Uterus (tissue), 4 donors: Measurements from ENCODE around the gene NUCKS1. TPM values are rescaled to one million over a fixed set of nuclear protein-coding genes. Genes with fewer than 3 reads are reported as not detected.

Experiments
- DNase-seq, 2 donors: peaks; one replicate each; pipeline ENCODE4 v3.0.0-alpha.2; 2019 to 2020
- H3K27ac ChIP-seq, 2 donors: fragments of 200-600 bp; sonication (generic); 1 replicate in 1 of 2; 2 replicates in 1 of 2; pipeline ENCODE4 v1.5.1; 2016 to 2018
- H3K27me3 ChIP-seq, 2 donors: fragments of 200-600 bp; sonication (generic); one replicate each; pipeline ENCODE4 v1.5.1; 2018 to 2019; ENCODE audit warnings: control low read depth in 1 of 2
- H3K36me3 ChIP-seq, 2 donors: fragments of 200-600 bp; sonication (generic); one replicate each; pipeline ENCODE4 v1.5.1; 2019; ENCODE audit warnings: control low read depth in 1 of 2
- H3K4me1 ChIP-seq, 2 donors: fragments of 200-600 bp; sonication (generic); one replicate each; pipeline ENCODE4 v1.5.1; 2018 to 2019; ENCODE audit warnings: control low read depth in 1 of 2
- H3K4me3 ChIP-seq, 2 donors: fragments of 200-600 bp; sonication (generic); 1 replicate in 1 of 2; 2 replicates in 1 of 2; pipeline ENCODE4 v1.5.1; 2018 to 2019; ENCODE audit warnings: mild to moderate bottlenecking in 1 of 2
- H3K9me3 ChIP-seq, 2 donors: fragments of 200-600 bp; sonication (generic); one replicate each; pipeline ENCODE4 v1.5.1; 2019; ENCODE audit warnings: control low read depth in 1 of 2
- CTCF ChIP-seq, 4 experiments: fragments of 200-600 bp in 2 of 4; fragments of 450-650 bp in 2 of 4; sonication (generic) in 2 of 4; IDR thresholded peaks; one replicate each; pipeline ENCODE4 v1.5.1; 2016 to 2019; ENCODE audit warnings: antibody characterized with exemption in 4 of 4, mild to moderate bottlenecking in 2 of 4, moderate library complexity in 1 of 4
- POLR2A ChIP-seq, 2 donors: fragments of 450-650 bp; IDR thresholded peaks; one replicate each; pipeline ENCODE4 v1.6.1; 2016; ENCODE audit warnings: antibody characterized with exemption in 2 of 2, mild to moderate bottlenecking in 1 of 2, moderate library complexity in 1 of 2
- intact Hi-C: fragments of 100-400 bp; cut with DNase I; formaldehyde crosslinking; loops from one replicate; pipeline ENCODE4 v1.15.1; 2023; ENCODE audit warnings: low total_unique reads
- total RNA-seq, 4 donors: library from RNA; depleted of rRNA in 3 of 4; stranded (reverse); fragments of >200 nt in 3 of 4; gene quantifications; one replicate each; pipeline versions ENCODE4 v1.1.0 to v1.2.4, GENCODE V29; 2014 to 2023
- donor health status: DM: yes; HTN: yes; CAD: no.

NUCKS1 gene
- total RNA-seq, 4 donors from 2014 or later: 59.4 to 286 (median 159) TPM

DNA sequence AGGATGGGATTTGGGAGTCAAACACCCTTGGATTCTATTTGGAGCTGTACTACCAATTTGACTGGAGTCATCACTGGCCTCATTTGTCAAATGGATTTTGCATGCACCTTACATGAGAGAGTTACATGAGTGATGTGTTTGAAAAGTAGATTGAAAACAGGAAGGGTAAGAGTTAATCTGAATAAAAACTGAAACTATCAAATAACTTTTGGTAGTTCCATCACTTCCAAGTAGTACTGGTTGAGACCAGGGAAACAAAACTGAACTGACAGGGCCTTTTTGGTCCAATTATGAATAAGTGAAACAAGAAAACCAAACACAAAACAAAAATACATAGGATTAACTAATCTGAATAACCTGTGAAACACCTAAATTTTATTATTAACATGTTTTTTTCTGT is 30.2 kb downstream of the NUCKS1 start:
- Histone ChIP-seq H3K27ac (no peak overlapping the region), H3K36me3 (no peaks in the 10 kb centered on the region), H3K4me3 (no peak overlapping the region), H3K4me1 (no peaks in the 10 kb centered on the region), H3K9me3 (no peaks in the 10 kb centered on the region), H3K27me3 (no peaks in the 10 kb centered on the region)
- TF ChIP-seq CTCF (IDR thresholded peaks at IDR 0.05) (no peak), POLR2A (IDR thresholded peaks at IDR 0.05) (no peak)
- intact Hi-C loops: no loop called here
- no peak for DNase-seq

- Histone ChIP-seq H3K4me3 (no peak overlapping the region), H3K4me1 (no peaks in the 10 kb centered on the region), H3K9me3 (no peaks in the 10 kb centered on the region), H3K27me3 (no peaks in the 10 kb centered on the region), H3K36me3 (no peaks in the 10 kb centered on the region), H3K27ac (no peak overlapping the region)
- TF ChIP-seq POLR2A (IDR thresholded peaks at IDR 0.05) (no peak), CTCF (IDR thresholded peaks at IDR 0.05) (no peak)
- no peak for DNase-seq
- intact Hi-C loops: no loop called here
Observed at GRCh38 chr1:205719015-205719414, 31.0 kb downstream of the NUCKS1 start.

DNA sequence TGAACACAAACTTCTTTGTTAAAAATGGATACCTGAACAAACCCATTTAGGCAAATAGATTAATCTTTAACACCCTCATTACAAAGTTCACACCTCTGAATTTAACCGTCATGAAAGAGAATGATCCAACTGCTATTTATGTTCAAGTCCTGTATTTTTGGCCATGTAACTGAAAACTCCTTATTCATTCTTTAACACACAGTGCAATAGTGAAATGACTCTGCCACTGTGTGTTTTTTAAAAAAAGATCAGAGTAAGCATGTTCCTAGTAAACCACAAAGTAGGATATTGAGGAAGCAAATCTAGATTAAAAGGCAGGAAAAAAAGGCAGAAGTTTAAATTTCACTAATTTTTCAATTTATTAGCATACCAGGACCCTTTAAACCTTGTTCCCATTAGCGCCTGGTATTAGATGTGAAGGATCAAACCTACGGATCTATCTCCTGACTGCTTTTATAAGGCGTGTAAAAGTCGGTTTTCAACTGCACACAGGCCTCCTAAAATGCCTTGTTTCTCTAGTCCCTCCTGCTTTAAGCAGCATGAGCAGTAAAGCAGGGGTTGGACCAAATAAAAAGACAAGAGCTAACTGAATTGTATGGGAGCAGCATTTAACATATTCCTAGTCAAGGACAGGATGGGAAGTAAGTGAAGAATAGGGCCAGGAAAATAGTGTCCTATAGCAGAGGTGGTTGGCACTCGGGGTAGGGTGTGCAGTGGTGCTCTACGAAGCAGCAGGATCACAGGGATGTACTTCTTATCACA is 33.4 kb downstream of the NUCKS1 start:
- intact Hi-C loops: no loop called here
- Histone ChIP-seq H3K27ac (no peak overlapping the region), H3K27me3 (no peaks in the 10 kb centered on the region), H3K9me3 (no peaks in the 10 kb centered on the region), H3K4me1 (no peaks in the 10 kb centered on the region), H3K36me3 (no peaks in the 10 kb centered on the region), H3K4me3 (no peak overlapping the region)
- no peak for DNase-seq
- TF ChIP-seq POLR2A (IDR thresholded peaks at IDR 0.05): no peak
- no peak for TF ChIP-seq CTCF (IDR thresholded peaks at IDR 0.05)

GRCh38 chr1:205715628-205716027 is 34.4 kb downstream of the NUCKS1 start:
- TF ChIP-seq POLR2A (IDR thresholded peaks at IDR 0.05): no peak
- no peak for DNase-seq
- Histone ChIP-seq H3K4me1 (no peaks in the 10 kb centered on the region), H3K36me3 (no peaks in the 10 kb centered on the region), H3K27ac (no peak overlapping the region), H3K9me3 (no peaks in the 10 kb centered on the region), H3K27me3 (no peaks in the 10 kb centered on the region), H3K4me3 (no peak overlapping the region)
- intact Hi-C loops: no loop called here

DNA sequence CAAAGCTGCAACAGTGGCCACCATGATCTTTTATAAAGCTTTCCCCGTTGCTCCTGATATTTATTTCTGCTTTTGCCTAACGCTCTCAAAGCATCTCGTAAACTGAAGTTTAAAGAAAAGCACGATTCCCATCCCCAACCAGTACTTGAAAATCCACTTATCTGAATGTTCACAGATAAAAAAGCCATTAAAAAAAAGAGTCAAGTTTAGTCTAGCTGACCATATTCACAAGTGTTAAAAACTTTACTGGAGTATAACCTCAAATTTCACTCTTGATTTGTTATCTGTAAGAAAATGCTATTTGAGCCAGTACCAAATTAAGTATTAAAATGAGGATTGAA is 35.1 kb downstream of the NUCKS1 start:
- no peaks in the 10 kb centered on the region for H3K9me3 ChIP-seq
- TF ChIP-seq POLR2A (IDR thresholded peaks at IDR 0.05) (no peak), CTCF (IDR thresholded peaks at IDR 0.05) (no peak)
- H3K4me3 ChIP-seq: no peak overlapping the region
- no peak overlapping the region for H3K27ac ChIP-seq
- no peaks in the 10 kb centered on the region for H3K36me3 ChIP-seq
- no peak for DNase-seq
- H3K27me3 ChIP-seq: no peaks in the 10 kb centered on the region
- no peaks in the 10 kb centered on the region for H3K4me1 ChIP-seq
- intact Hi-C loops: no loop called here
